ENCODE results near the gene EIPR1.
A peak's percentile ranks its signal among the peaks of the same experiment; 100 is the strongest.

EIPR1 gene

GRCh38 chr2:3246928-3247714 is 130.5 kb downstream of the EIPR1 start:
- no peak for DNase-seq (ENCODE audit: low read depth)

GRCh38 chr2:3246406-3246805 is 131.2 kb downstream of the EIPR1 start:
- no peak for DNase-seq (ENCODE audit: low read depth)

GRCh38 chr2:3244486-3244885 is 133.1 kb downstream of the EIPR1 start:
- DNase-seq (ENCODE audit: low read depth): no peak

GRCh38 chr2:3243804-3244203 is 133.8 kb downstream of the EIPR1 start:
- DNase-seq (ENCODE audit: low read depth): no peak

GRCh38 chr2:3242747-3243369 is 134.8 kb downstream of the EIPR1 start:
- DNase-seq (ENCODE audit: low read depth): peak; percentile 24

DNA sequence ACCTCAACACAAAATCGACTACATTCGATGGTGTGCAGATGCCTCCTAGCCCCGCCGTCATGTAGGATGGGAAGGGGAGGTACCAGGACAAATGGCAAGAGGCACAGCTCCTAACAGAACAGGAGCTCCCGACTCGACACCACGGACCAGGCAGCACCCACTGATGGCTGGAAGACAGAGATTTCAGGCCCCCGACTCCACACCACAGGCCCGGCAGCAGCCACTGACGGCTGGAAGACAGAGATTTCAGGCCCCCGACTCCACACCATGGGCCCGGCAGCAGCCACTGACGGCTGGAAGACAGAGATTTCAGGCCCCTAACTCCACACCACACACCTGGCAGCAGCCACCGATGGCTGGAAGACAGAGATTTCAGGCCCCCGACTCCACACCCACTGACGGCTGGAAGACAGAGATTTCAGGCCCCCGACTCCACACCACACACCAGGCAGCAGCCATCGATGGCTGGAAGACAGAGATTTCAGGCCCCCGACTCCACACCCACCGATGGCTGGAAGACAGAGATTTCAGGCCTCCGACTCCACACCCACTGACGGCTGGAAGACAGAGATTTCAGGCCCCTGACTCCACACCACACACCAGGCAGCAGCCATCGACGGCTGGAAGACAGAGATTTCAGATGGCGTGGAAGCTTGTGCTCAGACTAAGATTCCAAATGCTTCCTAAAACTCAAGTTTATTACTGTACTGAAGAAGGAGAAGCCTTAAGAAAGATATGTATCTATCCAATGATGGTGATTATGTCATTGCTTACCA is 135.5 kb downstream of the EIPR1 start:
- no peak for DNase-seq (ENCODE audit: low read depth)

DNA sequence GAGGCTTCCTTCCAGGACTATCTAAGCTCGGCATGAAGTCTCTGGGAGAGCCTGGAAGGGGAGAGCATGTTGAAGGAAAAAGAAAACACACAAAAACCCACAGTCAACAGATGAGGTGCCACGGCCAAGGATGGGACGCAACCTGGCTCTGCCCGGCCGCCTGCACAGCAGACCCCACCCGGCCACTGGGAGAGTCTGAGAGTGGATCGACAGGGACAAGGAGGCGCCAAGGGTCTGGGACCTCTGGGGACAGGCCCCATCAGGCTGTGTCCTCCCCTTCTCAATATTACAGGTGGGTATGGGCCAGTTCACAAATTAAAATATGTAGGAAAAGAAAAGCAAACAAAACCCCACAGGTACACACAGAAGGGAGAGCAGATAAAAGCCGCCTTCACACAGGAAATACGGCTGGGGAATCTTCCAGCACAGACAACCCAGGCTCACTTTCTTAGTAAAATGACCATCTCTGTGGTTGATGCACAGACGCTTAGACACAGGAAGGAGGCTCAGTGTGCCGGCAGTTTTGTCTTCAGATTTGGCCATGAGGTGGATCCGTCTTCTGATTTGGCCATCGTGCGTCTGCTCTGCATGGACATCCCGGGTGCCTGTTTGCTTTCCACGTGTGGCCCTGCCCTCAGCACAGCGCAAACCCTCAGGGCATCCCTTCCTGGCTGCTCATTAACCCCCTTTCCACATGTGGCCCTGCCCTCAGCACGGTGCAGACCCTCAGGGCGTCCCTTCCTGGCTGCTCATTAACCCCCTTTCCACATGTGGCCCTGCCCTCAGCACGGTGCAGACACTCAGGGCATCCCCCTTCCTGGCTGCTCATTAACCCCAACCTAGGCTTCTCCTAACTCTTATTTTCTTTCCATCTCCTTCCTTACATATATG is 138.4 kb downstream of the EIPR1 start:
- DNase-seq (ENCODE audit: low read depth): no peak

- no peak for DNase-seq (ENCODE audit: low read depth)
Measured at GRCh38 chr2:3236300-3237045, 141.1 kb downstream of the EIPR1 start.

GRCh38 chr2:3233877-3234276 is 143.7 kb downstream of the EIPR1 start:
- no peak for DNase-seq (ENCODE audit: low read depth)

DNA sequence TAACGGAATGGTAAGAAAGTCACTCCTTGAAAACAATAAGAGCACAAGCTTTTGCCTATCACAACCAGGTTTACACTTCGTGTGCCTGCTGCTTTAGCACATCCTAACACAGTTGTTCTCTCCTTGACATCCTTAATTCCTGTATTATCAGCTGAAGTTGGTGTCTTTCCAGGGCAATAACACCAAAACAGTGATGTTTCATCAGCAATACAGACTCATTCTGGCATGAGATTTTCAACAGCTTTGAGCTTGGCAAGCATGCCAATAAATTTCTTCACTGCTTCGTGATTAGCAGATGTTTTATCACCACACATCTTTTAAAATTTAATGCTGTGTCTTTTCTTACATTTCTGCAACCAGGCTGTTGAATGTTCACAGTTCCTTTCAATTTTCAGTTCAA is 148.4 kb downstream of the EIPR1 start:
- no peak for DNase-seq (ENCODE audit: low read depth)

DNA sequence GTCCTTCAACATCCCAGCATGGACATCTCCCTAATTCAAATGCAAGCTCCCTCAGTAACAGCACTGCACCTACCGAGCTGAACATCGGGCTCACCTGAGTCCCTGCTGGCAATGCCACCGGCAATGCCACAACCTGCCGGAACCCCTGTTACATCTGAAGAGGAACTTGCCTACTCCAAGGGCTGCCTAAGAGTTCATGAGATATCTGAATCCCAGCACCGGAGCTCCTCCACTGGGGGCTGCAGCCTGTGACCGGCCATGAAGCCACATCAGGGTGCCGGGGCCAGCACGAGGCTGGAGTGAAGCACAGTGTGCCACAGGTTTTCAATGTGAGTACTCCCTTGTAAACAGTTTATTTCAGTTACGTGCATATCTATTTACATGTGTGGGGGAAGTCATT is 152.9 kb downstream of the EIPR1 start:
- no peak for DNase-seq (ENCODE audit: low read depth)

DNA sequence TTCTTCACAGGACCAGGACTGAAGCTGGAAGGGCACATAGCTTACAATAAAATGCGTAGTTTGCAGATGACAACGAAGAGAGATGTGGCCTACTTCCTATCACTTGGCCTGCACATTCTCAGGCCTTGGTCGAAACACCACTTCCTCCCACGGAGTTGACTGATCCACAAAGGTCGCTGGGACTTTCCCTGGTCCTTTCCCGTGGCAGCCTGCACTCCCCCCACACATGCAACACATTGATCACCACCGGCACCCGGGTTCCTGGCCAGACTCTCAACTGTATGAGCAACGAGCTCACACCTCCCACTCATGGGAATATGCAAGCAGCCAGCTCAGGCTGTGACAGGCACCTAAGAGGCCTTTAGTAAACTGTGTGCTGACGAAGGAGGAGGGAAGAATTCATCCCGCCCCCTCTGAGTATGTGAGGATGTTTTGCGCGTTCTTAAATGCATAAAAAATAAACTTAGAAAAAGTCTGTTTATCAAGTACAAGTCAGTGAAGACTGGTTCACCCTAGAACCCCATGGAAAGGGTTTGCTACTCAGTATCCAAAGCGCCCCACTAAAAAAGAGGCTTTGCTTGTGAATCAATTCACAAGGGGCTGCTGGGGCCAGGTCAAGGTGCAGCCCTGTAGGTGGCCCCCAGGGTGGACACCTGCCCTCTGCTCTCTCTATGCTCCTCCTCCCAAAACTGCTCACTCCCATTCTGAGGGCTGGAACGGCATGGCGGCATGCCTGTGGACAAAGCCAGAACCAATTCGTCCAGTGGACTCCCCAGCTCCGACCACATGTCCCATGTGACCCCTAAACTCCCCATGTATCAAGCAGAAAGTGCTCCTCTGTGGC is 154.3 kb downstream of the EIPR1 start:
- DNase-seq (ENCODE audit: low read depth): no peak

GRCh38 chr2:3222636-3223035 is 155.0 kb downstream of the EIPR1 start:
- DNase-seq (ENCODE audit: low read depth): no peak

DNA sequence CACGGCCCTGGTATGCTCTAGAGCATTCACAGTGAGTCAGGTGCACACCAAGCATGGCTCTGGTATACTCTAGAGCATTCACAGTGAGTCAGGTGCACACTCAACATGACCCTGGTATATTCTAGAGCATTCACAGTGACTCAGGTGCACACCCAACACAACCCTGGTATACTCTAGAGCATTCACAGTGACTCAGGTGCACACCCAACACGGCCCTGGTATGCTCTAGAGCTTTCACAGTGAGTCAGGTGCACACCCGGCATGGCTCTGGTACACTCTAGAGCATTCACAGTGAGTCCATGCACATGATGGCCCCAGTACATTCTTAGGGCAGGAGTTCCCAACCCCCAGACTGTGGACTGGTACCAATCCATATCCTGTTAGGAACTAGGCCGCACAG is 158.1 kb downstream of the EIPR1 start:
- no peak for DNase-seq (ENCODE audit: low read depth)

GRCh38 chr2:3217646-3218045 is 160.0 kb downstream of the EIPR1 start:
- DNase-seq (ENCODE audit: low read depth): no peak

GRCh38 chr2:3216841-3217495 is 160.7 kb downstream of the EIPR1 start:
- no peak for DNase-seq (ENCODE audit: low read depth)

- no peak for DNase-seq (ENCODE audit: low read depth)
Measured at GRCh38 chr2:3214806-3215404, 162.7 kb downstream of the EIPR1 start.

DNA sequence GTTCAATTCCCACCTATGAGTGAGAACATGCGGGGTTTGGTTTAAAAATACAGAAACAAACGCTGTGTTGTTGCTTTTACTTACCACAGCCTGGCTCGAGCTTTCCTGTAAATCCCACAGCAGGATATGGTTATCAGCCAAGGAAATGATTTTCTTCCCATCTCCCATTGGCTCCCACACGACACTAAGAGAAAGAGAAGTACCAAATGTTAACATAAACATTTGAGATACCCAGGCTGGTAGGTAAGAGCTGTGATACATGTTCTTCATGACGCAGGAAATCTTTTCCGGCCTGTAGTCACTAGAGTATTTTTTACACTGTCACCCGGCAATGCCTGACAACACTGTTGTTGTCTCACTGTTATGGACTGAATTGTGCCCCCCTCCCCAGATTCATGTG is 163.6 kb downstream of the EIPR1 start:
- no peak for DNase-seq (ENCODE audit: low read depth)

GRCh38 chr2:3212984-3213383 is 164.6 kb downstream of the EIPR1 start:
- no peak for DNase-seq (ENCODE audit: low read depth)

DNA sequence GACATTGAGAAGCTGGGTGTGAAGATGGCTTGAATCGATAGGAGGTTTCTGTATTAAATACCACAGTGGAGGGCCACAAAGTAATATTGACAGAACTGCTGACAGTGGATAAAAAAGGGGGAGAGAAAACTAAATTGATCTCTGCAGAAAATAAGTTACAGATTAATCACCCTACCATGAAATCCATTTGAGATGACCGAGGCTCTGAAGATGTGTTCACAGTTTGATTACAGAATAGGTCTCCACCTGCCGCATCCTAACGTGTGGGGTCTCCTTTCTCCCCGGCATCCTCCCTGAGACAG is 165.6 kb downstream of the EIPR1 start:
- DNase-seq (ENCODE audit: low read depth): no peak
